HG03442 (cell line): ENCODE measurements around the gene METTL4.
A peak's percentile ranks its signal among the peaks of the same experiment; 100 is the strongest.

Experiments used
- ATAC-seq: cut with Tn5 transposase; IDR thresholded peaks from one replicate; pipeline ENCODE4 v1.9.1; 2021; ENCODE audit warnings: mild to moderate bottlenecking, moderate library complexity; ENCODE audit not compliant: unreplicated experiment

Gene METTL4

GRCh38 chr18:2522112-2522511 is 49.2 kb downstream of the METTL4 start:
- no peak for ATAC-seq

- no peak for ATAC-seq
Observed at GRCh38 chr18:2518473-2518872, 52.8 kb downstream of the METTL4 start.

- ATAC-seq = peak; percentile 64
Observed at GRCh38 chr18:2515908-2516625, 55.2 kb downstream of the METTL4 start.

- no peak for ATAC-seq
Observed at GRCh38 chr18:2515171-2515787, 56.0 kb downstream of the METTL4 start.

- ATAC-seq = no peak
Observed at GRCh38 chr18:2513616-2514015, 57.7 kb downstream of the METTL4 start.

GRCh38 chr18:2512059-2512458 is 59.2 kb downstream of the METTL4 start:
- no peak for ATAC-seq

GRCh38 chr18:2511451-2511850 is 59.9 kb downstream of the METTL4 start:
- no peak for ATAC-seq

- no peak for ATAC-seq
Observed at GRCh38 chr18:2510416-2510815, 60.9 kb downstream of the METTL4 start.

- ATAC-seq = no peak
Observed at GRCh38 chr18:2508678-2509077, 62.6 kb downstream of the METTL4 start.

GRCh38 chr18:2508155-2508554 is 63.1 kb downstream of the METTL4 start:
- no peak for ATAC-seq

GRCh38 chr18:2504642-2505041 is 66.7 kb downstream of the METTL4 start:
- ATAC-seq = no peak

- no peak for ATAC-seq
Observed at GRCh38 chr18:2502880-2503279, 68.4 kb downstream of the METTL4 start.

GRCh38 chr18:2502394-2502793 is 68.9 kb downstream of the METTL4 start:
- ATAC-seq = no peak

GRCh38 chr18:2497797-2498196 is 73.5 kb downstream of the METTL4 start:
- no peak for ATAC-seq

- no peak for ATAC-seq
Observed at GRCh38 chr18:2495381-2495780, 75.9 kb downstream of the METTL4 start.

- no peak for ATAC-seq
Observed at GRCh38 chr18:2494921-2495320, 76.4 kb downstream of the METTL4 start.
